H9 (cell line): ENCODE measurements around the gene UBL4A. TPM values are rescaled to one million over a fixed set of nuclear protein-coding genes. Genes with fewer than 3 reads are reported as not detected.

Source experiments
- DNase-seq: peaks from one replicate; pipeline ENCODE4 v3.0.0-alpha.2; 2017
- H2AFZ ChIP-seq: one replicate; pipeline ENCODE4 v1.6.1; 2013; ENCODE audit warnings: mild to moderate bottlenecking, low read length, control low read depth, moderate library complexity
- H2AK5ac ChIP-seq: 2 replicates; pipeline ENCODE4 v1.6.1; 2013; ENCODE audit warnings: low read length, control low read depth, mixed read lengths; ENCODE audit not compliant: insufficient read length
- H2BK120ac ChIP-seq: one replicate; pipeline ENCODE4 v1.6.1; 2013; ENCODE audit warnings: low read depth, mild to moderate bottlenecking, low read length, control low read depth, inconsistent platforms; ENCODE audit not compliant: poor library complexity, severe bottlenecking
- H2BK12ac ChIP-seq: 2 replicates; pipeline ENCODE4 v1.6.1; 2013; ENCODE audit warnings: low read length, control low read depth, mixed read lengths, low read depth; ENCODE audit not compliant: insufficient read length
- H2BK15ac ChIP-seq: 2 replicates; pipeline ENCODE4 v1.6.1; 2013; ENCODE audit warnings: low read depth, low read length, control low read depth
- H2BK20ac ChIP-seq: one replicate; pipeline ENCODE4 v1.6.1; 2013; ENCODE audit warnings: low read depth, mild to moderate bottlenecking, low read length, control low read depth, inconsistent platforms; ENCODE audit not compliant: poor library complexity, severe bottlenecking
- H2BK5ac ChIP-seq: 2 replicates; pipeline ENCODE4 v1.6.1; 2013; ENCODE audit warnings: low read length, control low read depth, mixed read lengths; ENCODE audit not compliant: insufficient read length
- H3K14ac ChIP-seq: 2 replicates; pipeline ENCODE4 v1.6.1; 2013; ENCODE audit warnings: low read length, control low read depth; ENCODE audit not compliant: insufficient read depth
- H3K18ac ChIP-seq: 2 replicates; pipeline ENCODE4 v1.6.1; 2013; ENCODE audit warnings: low read depth, mild to moderate bottlenecking, mixed read lengths, low read length, control low read depth; ENCODE audit not compliant: insufficient read length
- H3K23ac ChIP-seq: 2 replicates; pipeline ENCODE4 v1.6.1; 2013; ENCODE audit warnings: low read length, control low read depth, mixed read lengths, low read depth; ENCODE audit not compliant: insufficient read length
- H3K23me2 ChIP-seq: 2 replicates; pipeline ENCODE4 v1.6.1; 2013; ENCODE audit warnings: low read depth, mild to moderate bottlenecking, mixed read lengths, low read length, control low read depth; ENCODE audit not compliant: insufficient read length, poor library complexity, severe bottlenecking
- H3K27ac ChIP-seq: 2 replicates; pipeline ENCODE4 v1.5.1; 2013; ENCODE audit warnings: low read length, control low read depth, mixed read lengths, low read depth; ENCODE audit not compliant: insufficient read length
- H3K27me3 ChIP-seq: 2 replicates; pipeline ENCODE4 v1.6.1; 2013; ENCODE audit warnings: low read length, control low read depth, inconsistent platforms; ENCODE audit not compliant: insufficient read depth
- H3K4ac ChIP-seq: 2 replicates; pipeline ENCODE4 v1.6.1; 2013; ENCODE audit warnings: low read depth, mild to moderate bottlenecking, control low read depth, inconsistent platforms, low read length, moderate library complexity
- H3K4me1 ChIP-seq: 2 replicates; pipeline ENCODE4 v1.6.1; 2013; ENCODE audit warnings: low read length, control low read depth, inconsistent platforms; ENCODE audit not compliant: insufficient read depth
- H3K4me2 ChIP-seq: 2 replicates; pipeline ENCODE4 v1.6.1; 2013; ENCODE audit warnings: low read length, control low read depth, mixed read lengths; ENCODE audit not compliant: insufficient read length, insufficient read depth
- H3K56ac ChIP-seq: 2 replicates; pipeline ENCODE4 v1.6.1; 2013; ENCODE audit warnings: low read depth, mild to moderate bottlenecking, mixed read lengths, low read length, control low read depth; ENCODE audit not compliant: insufficient read length
- H3K79me1 ChIP-seq: 2 replicates; pipeline ENCODE4 v1.6.1; 2013; ENCODE audit warnings: low read depth, mild to moderate bottlenecking, moderate library complexity, low read length, control low read depth, inconsistent platforms; ENCODE audit not compliant: insufficient read depth, poor library complexity, severe bottlenecking
- H3K79me2 ChIP-seq: 2 replicates; pipeline ENCODE4 v1.6.1; 2013; ENCODE audit warnings: low read length, control low read depth, inconsistent platforms; ENCODE audit not compliant: insufficient read depth
- H3K9ac ChIP-seq: 2 replicates; pipeline ENCODE4 v1.6.1; 2013; ENCODE audit warnings: low read length, control low read depth, mixed read lengths; ENCODE audit not compliant: insufficient read length; ENCODE audit errors: extremely low read depth
- H3K9me3 ChIP-seq: one replicate; pipeline ENCODE4 v1.6.1; 2013; ENCODE audit warnings: low read depth, low read length, inconsistent platforms; ENCODE audit not compliant: control insufficient read depth
- H3T11ph ChIP-seq: one replicate; pipeline ENCODE4 v1.6.1; 2013; ENCODE audit warnings: mild to moderate bottlenecking, low read length, control low read depth, inconsistent platforms
- H4K20me1 ChIP-seq: one replicate; pipeline ENCODE4 v1.6.1; 2013; ENCODE audit not compliant: control insufficient read depth, insufficient read length, insufficient read depth
- H4K5ac ChIP-seq: 2 replicates; pipeline ENCODE4 v1.6.1; 2013; ENCODE audit warnings: low read depth, mild to moderate bottlenecking, mixed read lengths, low read length, control low read depth; ENCODE audit not compliant: insufficient read length
- H4K8ac ChIP-seq: replicated peaks from 2 replicates; pipeline ENCODE4 v1.6.1; 2013; ENCODE audit warnings: low read length, control low read depth, mixed read lengths, low read depth; ENCODE audit not compliant: insufficient read length
- H4K91ac ChIP-seq: 2 replicates; pipeline ENCODE4 v1.6.1; 2013; ENCODE audit warnings: low read depth, mild to moderate bottlenecking, moderate library complexity, mixed read lengths, low read length, control low read depth; ENCODE audit not compliant: insufficient read length
- H3K27ac Mint-ChIP-seq, 3 experiments: 2 replicates in 2 of 3; 3 replicates in 1 of 3; pipeline ENCODE4 v1.8.0; 2020 to 2021; ENCODE audit warnings: mixed read lengths in 3 of 3, mild to moderate bottlenecking in 1 of 3, moderate library complexity in 1 of 3
- H3K27me3 Mint-ChIP-seq: 2 replicates; pipeline ENCODE4 v1.8.0; 2021; ENCODE audit warnings: low read depth, mild to moderate bottlenecking, moderate library complexity, mixed read lengths
- H3K36me3 Mint-ChIP-seq, 3 experiments: 2 replicates in 2 of 3; 3 replicates in 1 of 3; pipeline ENCODE4 v1.8.0; 2020 to 2021; ENCODE audit warnings: low read depth in 3 of 3, mixed read lengths in 3 of 3; ENCODE audit not compliant: insufficient read depth in 1 of 3
- H3K4me1 Mint-ChIP-seq, 2 experiments: 2 replicates each; pipeline ENCODE4 v1.8.0; 2020; ENCODE audit warnings: mixed read lengths in 2 of 2
- H3K4me3 Mint-ChIP-seq, 2 experiments: 2 replicates in 1 of 2; 3 replicates in 1 of 2; pipeline ENCODE4 v1.8.0; 2020 to 2021; ENCODE audit warnings: mild to moderate bottlenecking in 2 of 2, mixed read lengths in 2 of 2, moderate library complexity in 1 of 2
- H3K9me3 Mint-ChIP-seq, 2 experiments: 2 replicates in 1 of 2; 3 replicates in 1 of 2; pipeline ENCODE4 v1.8.0; 2020; ENCODE audit warnings: mild to moderate bottlenecking in 2 of 2, mixed read lengths in 2 of 2, moderate library complexity in 1 of 2
- CTCF ChIP-seq: fragments of 200-600 bp; sonication (generic); conservative IDR thresholded peaks from 3 replicates; pipeline ENCODE4 v1.8.0; 2021; ENCODE audit warnings: antibody characterized with exemption, mild to moderate bottlenecking
- WGBS: extraction: QIAGEN DNeasy Blood & Tissue Kit; methylation state at CpG from one replicate; pipeline ENCODE4 v1.1.7; 2013; ENCODE audit warnings: missing lambda C conversion rate, low lambda C conversion rate, mixed read lengths; ENCODE audit not compliant: insufficient read length; ENCODE audit errors: extremely low coverage; 5-methylcytosine and 5-hydroxymethylcytosine counted together
- long read RNA-seq: library from polyadenylated mRNA; unstranded; transcript quantifications from one replicate; pipeline ENCODE4 v2.0.0, GENCODE V29; 2020
- total RNA-seq: library from RNA; stranded (reverse); gene quantifications from 2 replicates; pipeline ENCODE4 v1.2.1, GENCODE V29; 2021

UBL4A gene
- 30.9 and 35.4 TPM in 2 replicates for total RNA-seq
- long read RNA-seq, transcript UBL4A-202 (4 exons, 2,382 nt) = major isoform, 525 of 545 reads
- long read RNA-seq, partial matches to known transcripts = 8 of 545 reads
- long read RNA-seq, other reads (novel, unspliced or antisense) = 10 of 545 reads

GRCh38 chrX:154486396-154487207 is at the start of gene UBL4A:
UBL4A (minus strand) TSS chrX:154486615; CDS start chrX:154486584, 31 bp downstream.
- no CpG with 5 or more reads among the region's 95 CpGs for WGBS
- Histone ChIP-seq H3K56ac (no peak within 1 kb of the TSS), H3K4me2 (peak within 1 kb of the TSS; percentile 20), H2BK15ac (no peak within 1 kb of the TSS), H4K8ac (no peak within 1 kb of the TSS), H3K23ac (no peak within 1 kb of the TSS), H2BK20ac (no peak within 1 kb of the TSS), H3K27ac (no peak within 1 kb of the TSS), H3K14ac (no peak within 1 kb of the TSS), H2BK5ac (no peak within 1 kb of the TSS), H2BK120ac (no peak within 1 kb of the TSS), H3T11ph (no peak within 1 kb of the TSS), H2BK12ac (no peak within 1 kb of the TSS), H2AFZ (no peak within 1 kb of the TSS), H3K9ac (no peak within 1 kb of the TSS), H3K79me1 (no peaks in the 10 kb centered on the region), H2AK5ac (no peak within 1 kb of the TSS), H3K23me2 (no peaks in the 10 kb centered on the region), H3K9me3 (peaks cover 52% of the 10 kb centered on the region), H3K79me2 (no peaks in the 10 kb centered on the region), H4K20me1 (no peaks in the 10 kb centered on the region), H4K5ac (no peak within 1 kb of the TSS), H3K4me1 (no peaks in the 10 kb centered on the region; the same call in 1 of the 2 replicates), H3K18ac (no peak within 1 kb of the TSS), H4K91ac (no peak within 1 kb of the TSS), H3K4ac (no peak within 1 kb of the TSS), H3K27me3 (no peaks in the 10 kb centered on the region)
- Mint-ChIP-seq H3K4me1 (peaks cover 6 to 18% of the 10 kb centered on the region in 2 experiments; a peak in 3 of 4 replicates), H3K9me3 (peaks cover 73 to 80% of the 10 kb centered on the region in 2 experiments), H3K4me3 (peak within 1 kb of the TSS; percentile 62 to 78), H3K27me3 (peaks cover 3% of the 10 kb centered on the region), H3K36me3 (peaks cover 3 to 28% (median 22%) of the 10 kb centered on the region in 3 experiments; a peak in 6 of 7 replicates), H3K27ac (no peak within 1 kb of the TSS)
- no peak for TF ChIP-seq CTCF
- DNase-seq = peak; percentile 47
